ENCODE data around the gene HRK.

GRCh38 chr12:116881877-116882507 is 751 bp upstream of the HRK start:
- TF ChIP-seq EZH2 (IDR thresholded peaks at IDR 0.05; ENCODE audit: low read depth) (no peak), CTCF (conservative IDR thresholded peaks at IDR 0.05) (no peak)

Data from PC-9 (cell line).